ENCODE results near the gene TBCB.
"Not testable (repeated sequence)": the region's sequence is repeated elsewhere in the genome, so short reads cannot be mapped to it uniquely, and the experiment has no call there.

Gene TBCB

DNA sequence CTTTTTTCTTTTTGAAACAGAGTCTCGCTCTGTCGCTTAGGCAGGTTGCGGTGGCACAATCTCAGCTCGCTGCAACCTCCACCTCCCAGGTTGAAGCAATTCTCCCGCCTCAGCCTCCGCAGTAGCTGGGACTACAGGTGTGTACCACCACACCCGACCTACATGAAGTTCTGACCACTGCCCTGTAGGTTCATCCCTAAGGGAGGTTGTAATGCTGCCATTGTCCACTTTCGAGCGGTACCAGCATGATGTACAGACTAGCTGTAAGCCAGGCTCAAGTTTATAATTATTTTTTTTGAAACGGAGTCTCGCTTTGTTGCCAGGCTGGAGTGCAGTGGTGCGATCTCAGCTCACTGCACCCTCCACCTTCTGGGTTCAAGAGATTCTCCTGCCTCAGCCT is 48.5 kb downstream of the TBCB start:
- no peak for TF ChIP-seq Cebpa-rat (IDR thresholded peaks at IDR 0.05)
- no peaks in the 10 kb centered on the region for H3K4me1 ChIP-seq
- H3K4me3 ChIP-seq = no peak overlapping the region
- H3K9me3 ChIP-seq = no peaks in the 10 kb centered on the region
- no peaks in the 10 kb centered on the region for H4K20me1 ChIP-seq
- no peak overlapping the region for H3K27ac ChIP-seq
- no peak overlapping the region for H3K4me2 ChIP-seq
- H3K27me3 ChIP-seq = no peaks in the 10 kb centered on the region
- peaks cover 46% of the 10 kb centered on the region for H3K36me3 ChIP-seq
- no peak overlapping the region for H3K9ac ChIP-seq

GRCh38 chr19:36169084-36169760 is 54.0 kb downstream of the TBCB start:
- H3K9ac ChIP-seq = no peak overlapping the region
- no peak for TF ChIP-seq Cebpa-rat (IDR thresholded peaks at IDR 0.05)

GRCh38 chr19:36172852-36173251 is 57.6 kb downstream of the TBCB start:
- Histone ChIP-seq H3K36me3 (no peaks in the 10 kb centered on the region), H3K9ac (no peak overlapping the region), H3K9me3 (no peaks in the 10 kb centered on the region), H3K4me1 (peaks cover 9% of the 10 kb centered on the region), H3K27ac (no peak overlapping the region), H3K27me3 (no peaks in the 10 kb centered on the region), H3K4me3 (no peak overlapping the region), H4K20me1 (no peaks in the 10 kb centered on the region), H3K4me2 (no peak overlapping the region)
- no peak for TF ChIP-seq Cebpa-rat (IDR thresholded peaks at IDR 0.05)

More at GRCh38 chr19:36169084-36169760, 54.0 kb downstream of the TBCB start:
- Histone ChIP-seq H3K4me2 (no peak overlapping the region), H3K9me3 (no peaks in the 10 kb centered on the region), H3K36me3 (peaks cover 21% of the 10 kb centered on the region), H4K20me1 (no peaks in the 10 kb centered on the region), H3K27me3 (no peaks in the 10 kb centered on the region), H3K4me3 (no peak overlapping the region), H3K27ac (no peak overlapping the region), H3K4me1 (peaks cover 9% of the 10 kb centered on the region)

- H3K27ac ChIP-seq, H3K9me3 ChIP-seq: not testable (repeated sequence)
These were observed 58.6 kb downstream of the TBCB start for GRCh38 chr19:36173846-36174245.

More at GRCh38 chr19:36173846-36174245, 58.6 kb downstream of the TBCB start:
- H3K27me3 ChIP-seq, H3K9ac ChIP-seq, H3K4me3 ChIP-seq, H3K36me3 ChIP-seq, H3K4me1 ChIP-seq, H3K4me2 ChIP-seq, H4K20me1 ChIP-seq: not testable (repeated sequence)
